Ovary (tissue), 3 donors: ENCODE results near the gene CYTIP.

Experiments
- CTCF ChIP-seq, 3 donors: fragments of 450-650 bp in 2 of 3; fragments of 200-600 bp in 1 of 3; IDR thresholded peaks; one replicate each; pipeline versions ENCODE4 v1.5.1 to v1.8.0; 2016 to 2022; ENCODE audit warnings: antibody characterized with exemption in 3 of 3, mild to moderate bottlenecking in 1 of 3
- EP300 ChIP-seq: sonication (generic); formaldehyde crosslinking; IDR thresholded peaks from one replicate; pipeline ENCODE4 v1.6.1; 2017; ENCODE audit warnings: antibody characterized with exemption
- POLR2A ChIP-seq: fragments of 450-650 bp; IDR thresholded peaks from one replicate; pipeline ENCODE4 v1.6.1; 2017; ENCODE audit warnings: antibody characterized with exemption, mild to moderate bottlenecking, moderate library complexity
- donor health status: DM: no; HTN: no; CAD: no.

- TF ChIP-seq CTCF (IDR thresholded peaks at IDR 0.05) = no peak
- TF ChIP-seq POLR2A = no peak
- TF ChIP-seq EP300 = no peak
These were observed 43.4 kb upstream of the CYTIP start for GRCh38 chr2:157487271-157487610.
